ENCODE results near the gene IL6R. TPM values are rescaled to one million over a fixed set of nuclear protein-coding genes. Genes with fewer than 3 reads are reported as not detected.

Gene IL6R
- polyA plus RNA-seq, 1 donor = 4.1 TPM

- Histone ChIP-seq H3K27me3 (ENCODE audit: control insufficient read depth, insufficient read depth, low read length) (peaks cover 63% of the 10 kb centered on the region), H3K9me3 (ENCODE audit: control insufficient read depth, low read depth, low read length) (no peaks in the 10 kb centered on the region), H3K36me3 (ENCODE audit: control insufficient read depth, insufficient read depth, low read length) (no peaks in the 10 kb centered on the region), H3K27ac (ENCODE audit: low read length) (no peak overlapping the region), H3K4me1 (ENCODE audit: control insufficient read depth, insufficient read depth, low read length) (peaks cover 15% of the 10 kb centered on the region), H3K4me3 (ENCODE audit: low read length) (no peak overlapping the region)
- DNase-seq = no peak
These were observed 1.4 kb downstream of the IL6R start for GRCh38 chr1:154406572-154406879.

- no peak for DNase-seq
- no peak overlapping the region for H3K4me3 ChIP-seq (ENCODE audit: low read length)
- H3K27ac ChIP-seq (ENCODE audit: low read length) = no peak overlapping the region
- peaks cover 15% of the 10 kb centered on the region for H3K4me1 ChIP-seq (ENCODE audit: control insufficient read depth, insufficient read depth, low read length)
- peaks cover 63% of the 10 kb centered on the region for H3K27me3 ChIP-seq (ENCODE audit: control insufficient read depth, insufficient read depth, low read length)
- no peaks in the 10 kb centered on the region for H3K9me3 ChIP-seq (ENCODE audit: control insufficient read depth, low read depth, low read length)
- no peaks in the 10 kb centered on the region for H3K36me3 ChIP-seq (ENCODE audit: control insufficient read depth, insufficient read depth, low read length)
- no CpG with 5 or more reads among the region's 3 CpGs for WGBS (ENCODE audit: insufficient coverage, low lambda C conversion rate)
These were observed 1.7 kb downstream of the IL6R start for GRCh38 chr1:154406886-154407197.

GRCh38 chr1:154407198-154408091 is 2.3 kb downstream of the IL6R start:
- DNase-seq = no peak
- Histone ChIP-seq H3K4me3 (ENCODE audit: low read length) (no peak overlapping the region), H3K9me3 (ENCODE audit: control insufficient read depth, low read depth, low read length) (no peaks in the 10 kb centered on the region), H3K4me1 (ENCODE audit: control insufficient read depth, insufficient read depth, low read length) (peaks cover 15% of the 10 kb centered on the region), H3K36me3 (ENCODE audit: control insufficient read depth, insufficient read depth, low read length) (no peaks in the 10 kb centered on the region), H3K27ac (ENCODE audit: low read length) (no peak overlapping the region), H3K27me3 (ENCODE audit: control insufficient read depth, insufficient read depth, low read length) (peaks cover 63% of the 10 kb centered on the region)
- no CpG with 5 or more reads among the region's 11 CpGs for WGBS (ENCODE audit: insufficient coverage, low lambda C conversion rate)

- H3K27ac ChIP-seq (ENCODE audit: low read length) = no peak overlapping the region
- H3K36me3 ChIP-seq (ENCODE audit: control insufficient read depth, insufficient read depth, low read length) = no peaks in the 10 kb centered on the region
- 20% methylated on average over 1 of the region's 7 CpGs for WGBS (ENCODE audit: insufficient coverage, low lambda C conversion rate)
- H3K27me3 ChIP-seq (ENCODE audit: control insufficient read depth, insufficient read depth, low read length) = peaks cover 61% of the 10 kb centered on the region
- no peak for DNase-seq
- H3K9me3 ChIP-seq (ENCODE audit: control insufficient read depth, low read depth, low read length) = no peaks in the 10 kb centered on the region
- no peak overlapping the region for H3K4me3 ChIP-seq (ENCODE audit: low read length)
- H3K4me1 ChIP-seq (ENCODE audit: control insufficient read depth, insufficient read depth, low read length) = peaks cover 15% of the 10 kb centered on the region
These were observed 3.1 kb downstream of the IL6R start for GRCh38 chr1:154408174-154408777.

- Histone ChIP-seq H3K27me3 (ENCODE audit: control insufficient read depth, insufficient read depth, low read length) (peaks cover 41% of the 10 kb centered on the region), H3K9me3 (ENCODE audit: control insufficient read depth, low read depth, low read length) (no peaks in the 10 kb centered on the region), H3K27ac (ENCODE audit: low read length) (no peak overlapping the region), H3K4me3 (ENCODE audit: low read length) (no peak overlapping the region), H3K36me3 (ENCODE audit: control insufficient read depth, insufficient read depth, low read length) (no peaks in the 10 kb centered on the region), H3K4me1 (ENCODE audit: control insufficient read depth, insufficient read depth, low read length) (peaks cover 10% of the 10 kb centered on the region)
- WGBS (ENCODE audit: insufficient coverage, low lambda C conversion rate) = no CpG with 5 or more reads among the region's 9 CpGs
- no peak for DNase-seq
These were observed 5.2 kb downstream of the IL6R start for GRCh38 chr1:154410185-154410827.

DNA sequence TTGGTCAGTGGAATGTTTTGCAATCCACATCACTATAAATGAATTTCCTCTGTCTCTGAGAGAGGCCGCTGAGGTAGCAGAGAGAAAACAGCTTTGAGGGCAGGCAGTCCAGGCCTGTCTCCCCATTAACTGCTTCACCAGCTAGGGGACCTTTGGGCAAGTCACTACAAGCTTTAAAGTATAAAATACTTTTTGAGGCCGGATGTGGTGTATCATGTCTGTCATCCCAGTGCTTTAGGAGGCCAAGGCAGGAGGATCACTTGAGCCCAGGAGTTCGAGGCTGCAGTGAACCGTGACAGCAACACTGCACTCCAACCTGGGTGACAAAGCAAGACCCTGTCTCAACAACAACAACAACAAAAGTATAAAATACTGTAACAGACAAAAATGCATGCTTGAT is 6.4 kb downstream of the IL6R start:
- no peaks in the 10 kb centered on the region for H3K9me3 ChIP-seq (ENCODE audit: control insufficient read depth, low read depth, low read length)
- no peak overlapping the region for H3K4me3 ChIP-seq (ENCODE audit: low read length)
- no peak for DNase-seq
- no peak overlapping the region for H3K27ac ChIP-seq (ENCODE audit: low read length)
- peaks cover 31% of the 10 kb centered on the region for H3K27me3 ChIP-seq (ENCODE audit: control insufficient read depth, insufficient read depth, low read length)
- no peaks in the 10 kb centered on the region for H3K36me3 ChIP-seq (ENCODE audit: control insufficient read depth, insufficient read depth, low read length)
- no CpG with 5 or more reads among the region's 4 CpGs for WGBS (ENCODE audit: insufficient coverage, low lambda C conversion rate)
- H3K4me1 ChIP-seq (ENCODE audit: control insufficient read depth, insufficient read depth, low read length) = peaks cover under 1% of the 10 kb centered on the region

GRCh38 chr1:154413177-154413783 is 8.1 kb downstream of the IL6R start:
- Histone ChIP-seq H3K36me3 (ENCODE audit: control insufficient read depth, insufficient read depth, low read length) (no peaks in the 10 kb centered on the region), H3K27ac (ENCODE audit: low read length) (no peak overlapping the region), H3K9me3 (ENCODE audit: control insufficient read depth, low read depth, low read length) (no peaks in the 10 kb centered on the region), H3K4me3 (ENCODE audit: low read length) (no peak overlapping the region), H3K4me1 (ENCODE audit: control insufficient read depth, insufficient read depth, low read length) (no peaks in the 10 kb centered on the region), H3K27me3 (ENCODE audit: control insufficient read depth, insufficient read depth, low read length) (peaks cover 14% of the 10 kb centered on the region)
- no CpG with 5 or more reads among the region's 7 CpGs for WGBS (ENCODE audit: insufficient coverage, low lambda C conversion rate)
- no peak for DNase-seq

DNA sequence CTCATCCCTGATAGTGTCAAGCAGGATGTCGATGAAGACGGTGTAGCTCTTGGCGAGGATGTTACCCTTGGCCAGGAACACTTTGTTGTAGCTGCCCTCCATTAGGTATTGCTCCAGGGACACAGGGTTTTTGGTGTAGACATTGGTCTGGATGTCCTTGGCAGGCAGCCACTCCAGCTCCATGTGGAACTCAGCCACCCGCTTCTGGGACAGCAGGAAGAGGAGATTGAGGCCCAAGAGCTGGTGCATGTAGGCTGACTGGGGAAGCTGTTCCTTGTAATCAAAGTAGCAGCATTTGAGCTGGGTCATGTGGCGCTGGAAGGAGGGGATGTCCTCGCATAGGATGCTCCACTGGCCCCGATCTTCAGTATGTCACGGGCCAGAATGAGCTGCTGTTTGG is 9.5 kb downstream of the IL6R start:
- Histone ChIP-seq H3K9me3 (ENCODE audit: control insufficient read depth, low read depth, low read length) (no peaks in the 10 kb centered on the region), H3K36me3 (ENCODE audit: control insufficient read depth, insufficient read depth, low read length) (no peaks in the 10 kb centered on the region), H3K4me3 (ENCODE audit: low read length) (no peak overlapping the region), H3K4me1 (ENCODE audit: control insufficient read depth, insufficient read depth, low read length) (peaks cover 13% of the 10 kb centered on the region), H3K27ac (ENCODE audit: low read length) (no peak overlapping the region), H3K27me3 (ENCODE audit: control insufficient read depth, insufficient read depth, low read length) (peaks cover 10% of the 10 kb centered on the region)
- no peak for DNase-seq
- no CpG with 5 or more reads among the region's 8 CpGs for WGBS (ENCODE audit: insufficient coverage, low lambda C conversion rate)

- Histone ChIP-seq H3K4me1 (ENCODE audit: control insufficient read depth, insufficient read depth, low read length) (peaks cover 20% of the 10 kb centered on the region), H3K27me3 (ENCODE audit: control insufficient read depth, insufficient read depth, low read length) (no peaks in the 10 kb centered on the region), H3K9me3 (ENCODE audit: control insufficient read depth, low read depth, low read length) (no peaks in the 10 kb centered on the region), H3K27ac (ENCODE audit: low read length) (no peak overlapping the region), H3K36me3 (ENCODE audit: control insufficient read depth, insufficient read depth, low read length) (no peaks in the 10 kb centered on the region), H3K4me3 (ENCODE audit: low read length) (no peak overlapping the region)
- no peak for DNase-seq
- no CpG with 5 or more reads among the region's 10 CpGs for WGBS (ENCODE audit: insufficient coverage, low lambda C conversion rate)
These were observed 11.6 kb downstream of the IL6R start for GRCh38 chr1:154416471-154417337.

- Histone ChIP-seq H3K27ac (ENCODE audit: low read length) (no peak overlapping the region), H3K4me1 (ENCODE audit: control insufficient read depth, insufficient read depth, low read length) (peaks cover 20% of the 10 kb centered on the region), H3K4me3 (ENCODE audit: low read length) (no peak overlapping the region), H3K36me3 (ENCODE audit: control insufficient read depth, insufficient read depth, low read length) (no peaks in the 10 kb centered on the region), H3K9me3 (ENCODE audit: control insufficient read depth, low read depth, low read length) (no peaks in the 10 kb centered on the region), H3K27me3 (ENCODE audit: control insufficient read depth, insufficient read depth, low read length) (no peaks in the 10 kb centered on the region)
- no CpG with 5 or more reads among the region's 3 CpGs for WGBS (ENCODE audit: insufficient coverage, low lambda C conversion rate)
- DNase-seq = no peak
These were observed 12.1 kb downstream of the IL6R start for GRCh38 chr1:154417338-154417608.
